Adipocyte (in vitro differentiated cells): ENCODE measurements around the gene PARN.
"Not testable (repeated sequence)": the region's sequence is repeated elsewhere in the genome, so short reads cannot be mapped to it uniquely, and the experiment has no call there.

Experiments
- DNase-seq: peaks from one replicate; pipeline ENCODE4 v3.0.0-alpha.2; 2015; ENCODE audit warnings: low read depth
- H3K27me3 ChIP-seq: replicated peaks from 2 replicates; pipeline ENCODE4 v1.7.0; 2013; ENCODE audit warnings: mild to moderate bottlenecking, low read length, moderate library complexity; ENCODE audit not compliant: control insufficient read depth, insufficient read depth
- H3K36me3 ChIP-seq: 2 replicates; pipeline ENCODE4 v1.7.0; 2013; ENCODE audit warnings: low read length, mild to moderate bottlenecking, moderate library complexity; ENCODE audit not compliant: control insufficient read depth, insufficient read depth, severe bottlenecking
- H3K4me1 ChIP-seq: 2 replicates; pipeline ENCODE4 v1.7.0; 2013; ENCODE audit warnings: mild to moderate bottlenecking, low read length, moderate library complexity; ENCODE audit not compliant: control insufficient read depth, insufficient read depth
- H3K4me3 ChIP-seq: 2 replicates; pipeline ENCODE4 v1.7.0; 2013; ENCODE audit warnings: mild to moderate bottlenecking, low read length, moderate library complexity
- H3K9ac ChIP-seq: 2 replicates; pipeline ENCODE4 v1.7.0; 2013; ENCODE audit warnings: mild to moderate bottlenecking, low read length, moderate library complexity
- H3K9me3 ChIP-seq: 2 replicates; pipeline ENCODE4 v1.7.0; 2013; ENCODE audit warnings: mild to moderate bottlenecking, low read length, moderate library complexity; ENCODE audit not compliant: control insufficient read depth

Gene PARN

GRCh38 chr16:14606102-14606501, 24.0 kb downstream of the PARN start:
- Histone ChIP-seq H3K4me1 (peaks cover 6% of the 10 kb centered on the region), H3K27me3 (no peaks in the 10 kb centered on the region), H3K9ac (no peak overlapping the region), H3K9me3 (no peaks in the 10 kb centered on the region), H3K36me3 (peaks cover 89% of the 10 kb centered on the region), H3K4me3 (no peak overlapping the region)
- no peak for DNase-seq

DNA sequence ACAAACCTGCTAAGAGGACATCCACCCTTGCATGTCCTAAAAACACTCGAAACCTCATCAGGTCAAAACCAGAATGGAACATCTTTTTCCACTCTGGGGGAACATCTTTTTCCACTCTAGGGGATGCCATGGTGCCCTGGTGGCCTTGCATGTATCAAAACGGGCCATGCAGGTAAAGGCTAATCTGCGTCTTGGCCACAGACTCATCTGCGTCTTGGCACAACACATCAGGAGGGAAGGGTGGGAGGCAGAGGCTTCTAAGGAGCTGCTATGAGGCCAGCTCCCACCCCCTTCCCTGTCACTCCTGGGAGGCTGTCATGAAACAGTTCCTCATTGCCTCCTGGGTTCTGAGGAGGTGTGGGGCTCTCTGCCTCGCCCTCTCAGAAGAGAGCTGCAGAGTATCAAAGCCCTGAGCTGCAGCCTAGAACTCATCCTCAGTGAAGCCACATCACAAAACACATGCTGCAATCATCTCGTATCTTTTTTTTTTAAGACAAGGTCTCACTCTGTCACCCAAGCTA, 27.6 kb downstream of the PARN start:
- H3K9me3 ChIP-seq: no peaks in the 10 kb centered on the region
- DNase-seq: no peak
- no peak overlapping the region for H3K9ac ChIP-seq
- peaks cover 83% of the 10 kb centered on the region for H3K36me3 ChIP-seq
- no peaks in the 10 kb centered on the region for H3K27me3 ChIP-seq
- no peak overlapping the region for H3K4me3 ChIP-seq
- H3K4me1 ChIP-seq: no peaks in the 10 kb centered on the region

- Histone ChIP-seq H3K4me1 (no peaks in the 10 kb centered on the region), H3K9ac (no peak overlapping the region), H3K9me3 (no peaks in the 10 kb centered on the region), H3K36me3 (peaks cover 77% of the 10 kb centered on the region), H3K4me3 (no peak overlapping the region), H3K27me3 (no peaks in the 10 kb centered on the region)
- peak; percentile 54 for DNase-seq
These were observed 29.9 kb downstream of the PARN start for GRCh38 chr16:14600164-14600563.

DNA sequence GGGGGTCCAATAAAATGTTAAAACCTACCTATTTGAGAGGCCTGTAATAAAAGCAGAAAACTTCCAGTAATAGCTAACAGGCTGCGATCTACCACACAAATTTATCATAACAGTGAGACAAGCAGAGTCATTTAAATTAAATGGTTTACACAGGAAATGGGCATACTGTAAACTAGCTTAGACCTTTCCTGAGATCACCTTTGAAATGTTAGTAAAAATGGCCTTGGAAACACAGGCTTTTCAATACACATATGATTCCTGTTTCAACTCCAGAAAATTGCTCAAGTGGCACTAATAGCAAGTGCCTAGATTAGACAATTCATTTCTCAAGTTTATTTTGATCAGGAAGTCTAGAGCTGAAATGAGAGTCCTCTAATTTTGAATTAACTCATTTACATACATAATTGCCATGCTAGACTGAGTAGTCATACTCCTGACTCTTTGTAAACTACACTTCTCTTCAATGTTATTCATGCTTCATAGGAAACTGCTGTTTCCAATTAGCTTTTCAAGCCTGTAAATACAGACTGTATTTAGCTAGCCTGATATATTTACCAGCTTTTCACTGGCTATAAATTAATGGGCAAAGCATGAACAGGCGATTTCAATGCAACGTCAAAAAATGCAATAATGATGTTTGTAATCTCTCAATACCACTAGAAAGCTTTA, 43.3 kb downstream of the PARN start:
- Histone ChIP-seq H3K9ac (no peak overlapping the region), H3K27me3 (no peaks in the 10 kb centered on the region), H3K4me3 (no peak overlapping the region), H3K4me1 (no peaks in the 10 kb centered on the region), H3K9me3 (no peaks in the 10 kb centered on the region), H3K36me3 (peaks cover 93% of the 10 kb centered on the region)
- DNase-seq: peak; percentile 40

DNA sequence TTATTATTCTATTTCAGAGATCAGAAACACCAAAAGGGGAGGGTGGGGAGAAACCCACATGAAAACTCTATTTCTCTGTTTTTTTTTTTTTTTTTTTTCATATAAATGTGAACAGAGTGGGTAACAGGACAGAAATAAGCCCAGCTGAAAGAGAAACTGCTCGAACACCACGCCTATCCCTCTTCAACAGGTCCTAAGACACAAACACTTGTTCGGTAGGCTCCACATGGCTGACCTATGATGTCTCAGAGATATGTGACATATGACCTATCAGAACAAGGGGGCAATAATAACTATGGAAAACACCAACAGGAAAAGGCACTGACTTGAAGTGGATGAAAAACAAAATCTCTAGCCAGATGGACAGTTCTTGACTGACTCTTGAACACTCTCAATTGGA, 44.8 kb downstream of the PARN start:
- H3K9me3 ChIP-seq: no peaks in the 10 kb centered on the region
- H3K36me3 ChIP-seq: peaks cover 96% of the 10 kb centered on the region

DNA sequence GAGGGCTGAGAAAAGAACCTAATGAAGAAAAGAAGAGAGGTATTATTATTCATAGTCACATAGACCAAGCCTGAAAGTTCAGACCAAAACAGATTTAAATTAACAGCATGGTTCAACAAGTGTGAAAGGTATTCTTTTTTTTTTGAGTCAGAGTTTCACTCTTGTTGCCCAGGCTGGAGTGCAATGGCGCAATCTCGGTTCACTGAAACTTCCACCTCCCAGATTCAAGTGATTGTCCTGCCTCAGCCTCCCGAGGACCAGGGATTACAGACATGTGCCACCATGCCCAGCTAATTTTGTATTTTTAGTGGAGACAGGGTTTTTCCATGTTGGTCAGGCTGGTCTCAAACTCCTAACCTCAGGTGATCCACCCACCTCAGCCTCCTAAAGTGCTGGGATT, 49.1 kb downstream of the PARN start:
- H3K4me1 ChIP-seq, H3K9ac ChIP-seq, DNase-seq, H3K4me3 ChIP-seq, H3K9me3 ChIP-seq, H3K27me3 ChIP-seq: not testable (repeated sequence)
- peaks cover 92% of the 10 kb centered on the region for H3K36me3 ChIP-seq

More for the DNA sequence above, 44.8 kb downstream of the PARN start:
- Histone ChIP-seq H3K4me1 (no peaks in the 10 kb centered on the region), H3K4me3 (no peak overlapping the region), H3K9ac (no peak overlapping the region), H3K27me3 (no peaks in the 10 kb centered on the region)
- no peak for DNase-seq

DNA sequence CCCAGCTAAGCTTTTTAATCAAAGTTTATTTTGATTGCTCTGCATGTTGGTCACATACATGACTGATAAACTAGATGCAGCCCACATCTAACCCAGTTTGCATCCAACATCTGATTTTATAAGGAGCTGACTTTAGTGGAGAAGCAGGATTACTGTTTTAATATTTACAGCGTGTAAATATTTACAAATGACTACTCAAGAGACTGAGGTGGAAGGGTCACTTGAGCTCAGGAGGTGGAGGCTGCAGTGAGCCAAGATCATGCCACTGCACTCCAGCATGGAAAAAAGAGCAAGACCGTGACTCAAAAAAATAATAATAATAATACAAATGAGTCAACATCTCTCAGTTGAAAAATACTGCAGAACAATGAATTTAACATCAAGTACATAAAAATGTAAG, 50.8 kb downstream of the PARN start:
- no peaks in the 10 kb centered on the region for H3K27me3 ChIP-seq
- no peaks in the 10 kb centered on the region for H3K4me1 ChIP-seq
- no peaks in the 10 kb centered on the region for H3K9me3 ChIP-seq
- no peak overlapping the region for H3K4me3 ChIP-seq
- H3K36me3 ChIP-seq: peaks cover 90% of the 10 kb centered on the region
- DNase-seq: no peak
- no peak overlapping the region for H3K9ac ChIP-seq

GRCh38 chr16:14576532-14576931, 53.5 kb downstream of the PARN start:
- H3K27me3 ChIP-seq: no peaks in the 10 kb centered on the region
- peaks cover 67% of the 10 kb centered on the region for H3K36me3 ChIP-seq
- H3K9ac ChIP-seq: no peak overlapping the region
- peaks cover under 1% of the 10 kb centered on the region for H3K4me1 ChIP-seq
- no peaks in the 10 kb centered on the region for H3K9me3 ChIP-seq
- DNase-seq: no peak
- H3K4me3 ChIP-seq: no peak overlapping the region

GRCh38 chr16:14576069-14576468, 54.0 kb downstream of the PARN start:
- H3K4me1 ChIP-seq: peaks cover 3% of the 10 kb centered on the region
- peaks cover 63% of the 10 kb centered on the region for H3K36me3 ChIP-seq

GRCh38 chr16:14574698-14575415, 55.2 kb downstream of the PARN start:
- H3K4me3 ChIP-seq, H3K9ac ChIP-seq, H3K4me1 ChIP-seq, H3K9me3 ChIP-seq, H3K27me3 ChIP-seq, DNase-seq: not testable (repeated sequence)
- peaks cover 50% of the 10 kb centered on the region for H3K36me3 ChIP-seq

More at GRCh38 chr16:14576069-14576468, 54.0 kb downstream of the PARN start:
- Histone ChIP-seq H3K4me3 (no peak overlapping the region), H3K9me3 (no peaks in the 10 kb centered on the region), H3K9ac (no peak overlapping the region), H3K27me3 (no peaks in the 10 kb centered on the region)
- DNase-seq: no peak

- Histone ChIP-seq H3K4me1 (peaks cover 3% of the 10 kb centered on the region), H3K36me3 (peaks cover 43% of the 10 kb centered on the region), H3K9ac (no peak overlapping the region), H3K27me3 (no peaks in the 10 kb centered on the region), H3K9me3 (no peaks in the 10 kb centered on the region), H3K4me3 (no peak overlapping the region)
- DNase-seq: no peak
These were observed 57.5 kb downstream of the PARN start for GRCh38 chr16:14572535-14572934.
